OCI-LY7 (cell line): Measurements from ENCODE around the gene RAD51B. TPM values are rescaled to one million over a fixed set of nuclear protein-coding genes. Genes with fewer than 3 reads are reported as not detected.

Experiments
- BruUV-seq: library from RNA; stranded (reverse); fragments of 400-500 nt; replicated peaks from 2 replicates; lab custom pipeline; 2021; lab: Mats Ljungman, UMichigan
- CTCF ChIA-PET: fragments of 300-600 bp; sonication (Branson Sonifier 250); formaldehyde crosslinking; loops from one replicate; lab custom pipeline; 2022; ENCODE audit warnings: antibody characterized with exemption; ENCODE audit not compliant: unreplicated experiment; lab: Charles Lee
- POLR2A ChIA-PET: fragments of 300-600 bp; sonication (Branson Sonifier 250); formaldehyde crosslinking; loops from one replicate; lab custom pipeline; 2022; ENCODE audit warnings: antibody characterized with exemption; lab: Charles Lee
- DNase-seq: peaks from one replicate; pipeline ENCODE4 v3.0.0-alpha.2; 2015; ENCODE audit warnings: low spot score
- H2AFZ ChIP-seq: fragments of 200-600 bp; sonication (generic), shearing (Covaris generic); 2 replicates; pipeline ENCODE4 v1.6.1; 2014; ENCODE audit warnings: mild to moderate bottlenecking, antibody characterized with exemption, low read length, moderate library complexity
- H3K27ac ChIP-seq: fragments of 200-600 bp; sonication (generic); 2 replicates; pipeline ENCODE4 v1.5.1; 2014; ENCODE audit warnings: mixed run types, low read depth, mild to moderate bottlenecking, moderate library complexity, low read length, inconsistent platforms; ENCODE audit not compliant: poor library complexity, severe bottlenecking
- H3K36me3 ChIP-seq: fragments of 200-600 bp; sonication (generic); 2 replicates; pipeline ENCODE4 v1.6.1; 2014; ENCODE audit warnings: mild to moderate bottlenecking, antibody characterized with exemption, low read length, moderate library complexity, mixed read lengths; ENCODE audit not compliant: insufficient read depth
- H3K4me1 ChIP-seq: fragments of 200-600 bp; sonication (generic); 2 replicates; pipeline ENCODE4 v1.5.1; 2014; ENCODE audit warnings: mild to moderate bottlenecking, low read length; ENCODE audit not compliant: insufficient read depth, poor library complexity, severe bottlenecking
- H3K4me2 ChIP-seq: fragments of 200-600 bp; sonication (generic); 2 replicates; pipeline ENCODE4 v1.6.1; 2014; ENCODE audit warnings: mild to moderate bottlenecking, low read length
- H3K4me3 ChIP-seq: fragments of 200-600 bp; sonication (generic); 2 replicates; pipeline ENCODE4 v1.5.1; 2014; ENCODE audit warnings: mild to moderate bottlenecking, low read depth, low read length; ENCODE audit not compliant: poor library complexity, severe bottlenecking
- H3K79me2 ChIP-seq: fragments of 200-600 bp; sonication (generic); 2 replicates; pipeline ENCODE4 v1.6.1; 2016; ENCODE audit warnings: low read depth, mild to moderate bottlenecking, low read length, moderate library complexity, mixed read lengths; ENCODE audit not compliant: insufficient read depth
- H3K9me2 ChIP-seq: fragments of 200-600 bp; sonication (generic); 2 replicates; pipeline ENCODE4 v1.6.1; 2016; ENCODE audit warnings: mild to moderate bottlenecking, low read length, mixed read lengths; ENCODE audit not compliant: insufficient read depth
- H3K9me3 ChIP-seq: fragments of 200-600 bp; sonication (generic); 2 replicates; pipeline ENCODE4 v1.6.1; 2014; ENCODE audit warnings: mild to moderate bottlenecking, mixed run types, low read length, mixed read lengths
- H4K20me1 ChIP-seq: fragments of 200-600 bp; sonication (generic); 2 replicates; pipeline ENCODE4 v1.6.1; 2014; ENCODE audit warnings: mild to moderate bottlenecking, antibody characterized with exemption, low read length, moderate library complexity, mixed read lengths; ENCODE audit not compliant: insufficient read depth
- CTCF ChIP-seq: fragments of 200-600 bp; sonication (generic); conservative IDR thresholded peaks from 2 replicates; pipeline ENCODE4 v1.5.1; 2014; ENCODE audit warnings: mild to moderate bottlenecking, antibody characterized with exemption, low read length, moderate library complexity, mixed read lengths
- EZH2phosphoT487 ChIP-seq: fragments of 200-600 bp; sonication (generic); IDR thresholded peaks from 2 replicates; pipeline ENCODE4 v1.6.1; 2018; ENCODE audit warnings: low read depth, borderline replicate concordance, mild to moderate bottlenecking, mixed run types, antibody characterized with exemption, low read length, moderate library complexity, mixed read lengths
- intact Hi-C: fragments of 100-400 bp; cut with micrococcal nuclease; formaldehyde crosslinking; loops from one replicate; pipeline ENCODE4 v1.10.0; 2022; ENCODE audit not compliant: unreplicated experiment
- total RNA-seq, 2 experiments: library from RNA; depleted of rRNA in 1 of 2; stranded (reverse); fragments of >200 nt in 1 of 2; shearing (Covaris generic) in 1 of 2; gene quantifications; 2 replicates each; pipeline ENCODE4 v1.2.3, GENCODE V29; 2014 to 2022

Gene RAD51B
- total RNA-seq, 2 experiments from 2014 or later = 41.4 to 89.9 TPM

GRCh38 chr14:68564826-68565759 is 745.5 kb downstream of the RAD51B start:
- DNase-seq = no peak
- Histone ChIP-seq H3K9me2 (no peaks in the 10 kb centered on the region), H3K27ac (no peak overlapping the region), H4K20me1 (no peaks in the 10 kb centered on the region), H3K36me3 (no peaks in the 10 kb centered on the region), H3K9me3 (no peaks in the 10 kb centered on the region), H2AFZ (no peak overlapping the region), H3K79me2 (no peaks in the 10 kb centered on the region), H3K4me2 (no peak overlapping the region), H3K4me1 (no peaks in the 10 kb centered on the region), H3K4me3 (no peak overlapping the region)
- TF ChIP-seq EZH2phosphoT487 = no peak
- intact Hi-C loops = no loop called here
- BruUV-seq = no TSS peak
- ChIA-PET POLR2A (no interaction called here), CTCF (no interaction called here)

- POLR2A ChIA-PET = interaction anchor here (0.7 to 0.8 kb wide), 2 partner anchors 117 to 707 kb away, joined by 3 to 4 read pairs; no protein-coding TSS in a partner anchor
- CTCF ChIA-PET = no interaction called here
- Histone ChIP-seq H3K4me2 (no peak overlapping the region), H3K79me2 (no peaks in the 10 kb centered on the region), H3K9me3 (no peaks in the 10 kb centered on the region), H3K27ac (no peak overlapping the region), H4K20me1 (no peaks in the 10 kb centered on the region), H3K36me3 (no peaks in the 10 kb centered on the region), H2AFZ (no peak overlapping the region), H3K4me1 (no peaks in the 10 kb centered on the region), H3K4me3 (no peak overlapping the region), H3K9me2 (no peaks in the 10 kb centered on the region)
- no peak for TF ChIP-seq EZH2phosphoT487
- TF ChIP-seq CTCF = no peak
- intact Hi-C loops = no loop called here
- no peak for DNase-seq
- BruUV-seq = no TSS peak
Measured at GRCh38 chr14:68566075-68566474, 746.5 kb downstream of the RAD51B start.

- Histone ChIP-seq H3K9me3 (no peaks in the 10 kb centered on the region), H3K36me3 (no peaks in the 10 kb centered on the region), H3K9me2 (no peaks in the 10 kb centered on the region), H4K20me1 (no peaks in the 10 kb centered on the region), H3K79me2 (no peaks in the 10 kb centered on the region), H3K4me1 (no peaks in the 10 kb centered on the region), H3K4me3 (no peak overlapping the region), H2AFZ (no peak overlapping the region), H3K27ac (no peak overlapping the region), H3K4me2 (no peak overlapping the region)
- ChIA-PET POLR2A (interaction anchor here (0.7 kb wide), 1 partner anchor 19 kb away, joined by 3 read pairs; no protein-coding TSS in a partner anchor), CTCF (no interaction called here)
- TF ChIP-seq EZH2phosphoT487 (no peak), CTCF (no peak)
- no TSS peak for BruUV-seq
- no peak for DNase-seq
- intact Hi-C loops = no loop called here
Measured at GRCh38 chr14:68568907-68569897, 749.6 kb downstream of the RAD51B start.
